Transverse colon (tissue), 4 donors: ENCODE data around the gene HAVCR2.

ENCODE experiments used
- EP300 ChIP-seq: sonication (generic); formaldehyde crosslinking; IDR thresholded peaks from one replicate; pipeline ENCODE4 v1.6.1; 2017; ENCODE audit warnings: antibody characterized with exemption, low read depth
- POLR2A ChIP-seq: fragments of 450-650 bp; IDR thresholded peaks from one replicate; pipeline ENCODE4 v1.6.1; 2016; ENCODE audit warnings: antibody characterized with exemption, mild to moderate bottlenecking, moderate library complexity
- POLR2AphosphoS5 ChIP-seq, 3 donors: sonication (generic); formaldehyde crosslinking; IDR thresholded peaks; one replicate each; pipeline ENCODE4 v1.6.1; 2016; ENCODE audit warnings: antibody characterized with exemption in 3 of 3
- TF ChIP-seq, protein P1 (sequence below), 5 experiments: fragments of 200-600 bp in 3 of 5; fragments of 450-650 bp in 2 of 5; sonication (generic) in 3 of 5; IDR thresholded peaks; 1 replicate in 2 of 5; 2 replicates in 3 of 5; pipeline ENCODE4 v1.5.1; 2016 to 2017; ENCODE audit warnings: antibody characterized with exemption in 5 of 5, inconsistent platforms in 3 of 5, mild to moderate bottlenecking in 2 of 5, moderate library complexity in 1 of 5

DNA sequence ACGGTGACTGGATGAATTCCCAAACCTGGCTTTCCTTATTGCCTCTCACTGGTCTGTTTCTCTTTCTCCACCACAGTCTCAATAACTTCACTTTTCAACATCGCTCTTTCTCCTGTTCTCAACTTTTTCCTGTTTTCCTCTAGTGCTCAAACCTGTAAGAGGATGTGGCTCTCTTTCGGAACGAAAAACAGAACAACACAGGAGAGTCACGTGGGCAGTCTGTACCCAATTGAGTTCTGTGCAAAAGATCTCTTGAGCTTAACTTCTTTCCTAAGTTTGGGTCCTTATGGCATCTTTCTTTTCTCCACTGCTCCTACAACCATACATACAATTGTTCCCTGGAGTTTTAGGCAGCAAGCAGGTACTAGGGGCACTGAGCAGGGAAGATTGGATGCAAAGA is 58.8 kb downstream of the HAVCR2 start:
- TF ChIP-seq, protein P1, sequence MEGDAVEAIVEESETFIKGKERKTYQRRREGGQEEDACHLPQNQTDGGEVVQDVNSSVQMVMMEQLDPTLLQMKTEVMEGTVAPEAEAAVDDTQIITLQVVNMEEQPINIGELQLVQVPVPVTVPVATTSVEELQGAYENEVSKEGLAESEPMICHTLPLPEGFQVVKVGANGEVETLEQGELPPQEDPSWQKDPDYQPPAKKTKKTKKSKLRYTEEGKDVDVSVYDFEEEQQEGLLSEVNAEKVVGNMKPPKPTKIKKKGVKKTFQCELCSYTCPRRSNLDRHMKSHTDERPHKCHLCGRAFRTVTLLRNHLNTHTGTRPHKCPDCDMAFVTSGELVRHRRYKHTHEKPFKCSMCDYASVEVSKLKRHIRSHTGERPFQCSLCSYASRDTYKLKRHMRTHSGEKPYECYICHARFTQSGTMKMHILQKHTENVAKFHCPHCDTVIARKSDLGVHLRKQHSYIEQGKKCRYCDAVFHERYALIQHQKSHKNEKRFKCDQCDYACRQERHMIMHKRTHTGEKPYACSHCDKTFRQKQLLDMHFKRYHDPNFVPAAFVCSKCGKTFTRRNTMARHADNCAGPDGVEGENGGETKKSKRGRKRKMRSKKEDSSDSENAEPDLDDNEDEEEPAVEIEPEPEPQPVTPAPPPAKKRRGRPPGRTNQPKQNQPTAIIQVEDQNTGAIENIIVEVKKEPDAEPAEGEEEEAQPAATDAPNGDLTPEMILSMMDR (IDR thresholded peaks at IDR 0.05) = no peak
- TF ChIP-seq POLR2A = no peak
- no peak for TF ChIP-seq EP300
- TF ChIP-seq POLR2AphosphoS5 (IDR thresholded peaks at IDR 0.05) = no peak
